Neural cell (in vitro differentiated cells): ENCODE measurements around the gene NCAM1. TPM values are rescaled to one million over a fixed set of nuclear protein-coding genes. Genes with fewer than 3 reads are reported as not detected.

Experiments
- H2AFZ ChIP-seq: fragments of 200-600, 300-800 bp; sonication (generic), shearing (Covaris generic); 2 replicates; pipeline ENCODE4 v1.6.0; 2014; ENCODE audit warnings: low read depth, mild to moderate bottlenecking, antibody characterized with exemption, low read length, moderate library complexity
- H3F3A ChIP-seq: fragments of 200-600 bp; shearing (Covaris generic); 2 replicates; pipeline ENCODE4 v1.6.1; 2016; ENCODE audit warnings: mild to moderate bottlenecking, moderate library complexity, mixed read lengths, antibody characterized with exemption, low read length; ENCODE audit not compliant: insufficient read depth, poor library complexity, severe bottlenecking
- H3K27ac ChIP-seq: fragments of 200-600, 300-800 bp; sonication (generic), shearing (Covaris generic); 2 replicates; pipeline ENCODE4 v1.5.1; 2014; ENCODE audit warnings: mild to moderate bottlenecking, low read length, moderate library complexity
- H3K27me3 ChIP-seq: fragments of 300-800, 200-600 bp; sonication (generic), shearing (Covaris generic); 2 replicates; pipeline ENCODE4 v1.6.0; 2014; ENCODE audit warnings: mild to moderate bottlenecking, low read depth, low read length, moderate library complexity; ENCODE audit not compliant: insufficient read depth
- H3K36me3 ChIP-seq: fragments of 300-800, 200-600 bp; sonication (generic), shearing (Covaris generic); 2 replicates; pipeline ENCODE4 v1.5.1; 2014; ENCODE audit warnings: mild to moderate bottlenecking, antibody characterized with exemption, low read length, moderate library complexity; ENCODE audit not compliant: insufficient read depth
- H3K4me2 ChIP-seq: fragments of 300-800, 200-600 bp; sonication (generic), shearing (Covaris generic); 2 replicates; pipeline ENCODE4 v1.6.0; 2014; ENCODE audit warnings: mild to moderate bottlenecking, low read length
- H3K4me3 ChIP-seq: fragments of 300-800, 200-600 bp; sonication (generic), shearing (Covaris generic); 2 replicates; pipeline ENCODE4 v1.5.1; 2014; ENCODE audit warnings: mild to moderate bottlenecking, low read length, moderate library complexity
- H3K79me2 ChIP-seq: fragments of 200-600 bp; shearing (Covaris generic); replicated peaks from 2 replicates; pipeline ENCODE4 v1.6.0; 2014; ENCODE audit warnings: mild to moderate bottlenecking, low read length, moderate library complexity; ENCODE audit not compliant: insufficient read depth
- H3K9ac ChIP-seq: fragments of 300-800, 200-600 bp; sonication (generic), shearing (Covaris generic); 2 replicates; pipeline ENCODE4 v1.6.1; 2016; ENCODE audit warnings: mild to moderate bottlenecking, low read length, mixed read lengths
- H3K9me2 ChIP-seq: fragments of 200-600 bp; shearing (Covaris generic); 2 replicates; pipeline ENCODE4 v1.6.1; 2016; ENCODE audit warnings: mild to moderate bottlenecking, low read length, mixed read lengths; ENCODE audit not compliant: insufficient read depth
- H3K9me3 ChIP-seq: fragments of 200-600, 300-800 bp; sonication (generic), shearing (Covaris generic); 2 replicates; pipeline ENCODE4 v1.6.1; 2016; ENCODE audit warnings: mild to moderate bottlenecking, mixed run types, low read length, moderate library complexity, mixed read lengths
- H4K20me1 ChIP-seq: fragments of 200-600 bp; shearing (Covaris generic); 2 replicates; pipeline ENCODE4 v1.6.1; 2016; ENCODE audit warnings: mild to moderate bottlenecking, mixed run types; ENCODE audit not compliant: insufficient read depth
- CTCF ChIP-seq: fragments of 450-650 bp; IDR thresholded peaks from 2 replicates; pipeline ENCODE4 v1.5.1; 2014; ENCODE audit warnings: antibody characterized with exemption, mild to moderate bottlenecking, moderate library complexity; ENCODE audit not compliant: poor library complexity, severe bottlenecking
- EP300 ChIP-seq: fragments of 450-650 bp; conservative IDR thresholded peaks from 2 replicates; pipeline ENCODE4 v1.6.1; 2014; ENCODE audit warnings: antibody characterized with exemption, mild to moderate bottlenecking, moderate library complexity; ENCODE audit not compliant: poor library complexity, severe bottlenecking
- EZH2 ChIP-seq: fragments of 200-600, 300-800 bp; shearing (Covaris generic), sonication (generic); IDR thresholded peaks from 2 replicates; pipeline ENCODE4 v1.6.1; 2014; ENCODE audit warnings: antibody characterized with exemption, low read length, borderline replicate concordance, mild to moderate bottlenecking; ENCODE audit not compliant: insufficient read depth, poor library complexity, severe bottlenecking
- MXI1 ChIP-seq: fragments of 450-650 bp; conservative IDR thresholded peaks from 2 replicates; pipeline ENCODE4 v1.6.1; 2014; ENCODE audit warnings: antibody characterized with exemption, mild to moderate bottlenecking; ENCODE audit not compliant: poor library complexity, severe bottlenecking
- POLR2AphosphoS5 ChIP-seq: IDR thresholded peaks from 2 replicates; pipeline ENCODE4 v1.6.1; 2012
- REST ChIP-seq: IDR thresholded peaks from 2 replicates; pipeline ENCODE4 v1.6.1; 2012; ENCODE audit warnings: borderline replicate concordance
- SMC3 ChIP-seq: fragments of 450-650 bp; conservative IDR thresholded peaks from 2 replicates; pipeline ENCODE4 v1.6.1; 2014; ENCODE audit warnings: antibody characterized with exemption, mild to moderate bottlenecking, moderate library complexity; ENCODE audit not compliant: poor library complexity
- TAF1 ChIP-seq: IDR thresholded peaks from 2 replicates; pipeline ENCODE4 v1.6.1; 2012; ENCODE audit warnings: low read depth
- polyA plus RNA-seq: library from polyadenylated mRNA; depleted of rRNA; stranded (reverse); fragments of >200 nt; gene quantifications from 2 replicates; pipeline ENCODE4 v1.2.3, GENCODE V29; 2014

NCAM1 gene
- polyA plus RNA-seq, 1 donor from 2014 or later, result 120 TPM

- Histone ChIP-seq H3K27ac (no peak overlapping the region), H3K9me3 (no peaks in the 10 kb centered on the region), H3K79me2 (peaks cover 9% of the 10 kb centered on the region), H4K20me1 (peaks cover 8% of the 10 kb centered on the region), H2AFZ (no peak overlapping the region), H3K36me3 (no peaks in the 10 kb centered on the region), H3K4me2 (no peak overlapping the region), H3F3A (no peaks in the 10 kb centered on the region), H3K9me2 (no peaks in the 10 kb centered on the region), H3K4me3 (no peak overlapping the region), H3K9ac (no peak overlapping the region), H3K27me3 (no peaks in the 10 kb centered on the region)
- TF ChIP-seq POLR2AphosphoS5, result no peak
- TF ChIP-seq TAF1, result no peak
- TF ChIP-seq MXI1, result no peak
- TF ChIP-seq SMC3, result no peak
- TF ChIP-seq EZH2, result no peak
- TF ChIP-seq REST, result no peak
- TF ChIP-seq EP300, result no peak
- TF ChIP-seq CTCF, result no peak
These were observed 111.1 kb downstream of the NCAM1 start for GRCh38 chr11:113072237-113072858.

- H3K4me2 ChIP-seq, result no peak overlapping the region
- H3K36me3 ChIP-seq, result no peaks in the 10 kb centered on the region
These were observed 112.2 kb downstream of the NCAM1 start for GRCh38 chr11:113073290-113073953.

More at GRCh38 chr11:113073290-113073953, 112.2 kb downstream of the NCAM1 start:
- Histone ChIP-seq H4K20me1 (peaks cover 8% of the 10 kb centered on the region), H2AFZ (no peak overlapping the region), H3F3A (no peaks in the 10 kb centered on the region), H3K27me3 (no peaks in the 10 kb centered on the region), H3K4me3 (no peak overlapping the region), H3K79me2 (peaks cover 8% of the 10 kb centered on the region), H3K9me3 (no peaks in the 10 kb centered on the region), H3K9me2 (no peaks in the 10 kb centered on the region), H3K27ac (no peak overlapping the region), H3K9ac (no peak overlapping the region)
- TF ChIP-seq MXI1 (no peak), EZH2 (no peak), POLR2AphosphoS5 (no peak), CTCF (no peak), EP300 (no peak)
